ENCODE measurements around the gene METTL1. TPM values are rescaled to one million over a fixed set of nuclear protein-coding genes. Genes with fewer than 3 reads are reported as not detected.

Gene METTL1
- total RNA-seq, 1 donor from 2014 or later = 14.4 TPM

- ATAC-seq = no peak
- intact Hi-C loops (cut with DNase I) = no loop called here
- no peak for DNase-seq
- no peak overlapping the region for H3K4me3 ChIP-seq
- no peaks in the 10 kb centered on the region for H3K9me3 ChIP-seq
- peaks cover 28% of the 10 kb centered on the region for H3K27me3 ChIP-seq (ENCODE audit: low read depth)
- peaks cover 9% of the 10 kb centered on the region for H3K4me1 ChIP-seq
- TF ChIP-seq, protein P1, sequence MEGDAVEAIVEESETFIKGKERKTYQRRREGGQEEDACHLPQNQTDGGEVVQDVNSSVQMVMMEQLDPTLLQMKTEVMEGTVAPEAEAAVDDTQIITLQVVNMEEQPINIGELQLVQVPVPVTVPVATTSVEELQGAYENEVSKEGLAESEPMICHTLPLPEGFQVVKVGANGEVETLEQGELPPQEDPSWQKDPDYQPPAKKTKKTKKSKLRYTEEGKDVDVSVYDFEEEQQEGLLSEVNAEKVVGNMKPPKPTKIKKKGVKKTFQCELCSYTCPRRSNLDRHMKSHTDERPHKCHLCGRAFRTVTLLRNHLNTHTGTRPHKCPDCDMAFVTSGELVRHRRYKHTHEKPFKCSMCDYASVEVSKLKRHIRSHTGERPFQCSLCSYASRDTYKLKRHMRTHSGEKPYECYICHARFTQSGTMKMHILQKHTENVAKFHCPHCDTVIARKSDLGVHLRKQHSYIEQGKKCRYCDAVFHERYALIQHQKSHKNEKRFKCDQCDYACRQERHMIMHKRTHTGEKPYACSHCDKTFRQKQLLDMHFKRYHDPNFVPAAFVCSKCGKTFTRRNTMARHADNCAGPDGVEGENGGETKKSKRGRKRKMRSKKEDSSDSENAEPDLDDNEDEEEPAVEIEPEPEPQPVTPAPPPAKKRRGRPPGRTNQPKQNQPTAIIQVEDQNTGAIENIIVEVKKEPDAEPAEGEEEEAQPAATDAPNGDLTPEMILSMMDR (IDR thresholded peaks at IDR 0.05) = no peak
- H3K36me3 ChIP-seq = peaks cover 9% of the 10 kb centered on the region
- H3K27ac ChIP-seq = no peak overlapping the region
Measured at GRCh38 chr12:57730336-57731067, 41.4 kb downstream of the METTL1 start.

DNA sequence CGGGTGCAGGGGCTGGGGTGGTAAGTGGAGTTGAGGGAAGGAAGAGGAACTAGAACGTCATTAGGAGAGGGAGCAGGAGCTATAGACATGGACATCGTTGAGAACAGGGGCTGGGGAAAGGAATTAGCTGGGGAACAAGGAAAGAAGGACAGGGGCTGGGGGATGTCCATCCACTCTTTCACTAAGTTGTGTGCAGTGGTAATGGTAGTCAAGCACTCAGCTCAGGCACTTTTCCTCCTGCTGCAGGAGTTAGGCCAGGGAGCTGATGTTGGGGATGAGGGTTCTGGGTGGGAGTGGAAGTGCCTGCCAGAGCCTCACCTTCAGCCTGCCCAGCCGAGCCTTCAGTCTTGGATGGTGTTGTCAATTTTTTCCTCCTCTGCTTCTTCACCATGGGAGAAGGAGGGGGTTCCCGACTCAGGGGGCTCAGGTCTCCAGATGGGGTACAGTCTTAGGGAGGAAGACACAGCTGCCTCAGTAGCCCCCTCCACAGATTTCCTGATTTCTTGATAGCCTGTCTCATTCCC, 42.5 kb downstream of the METTL1 start:
- ATAC-seq = no peak
- H3K27ac ChIP-seq = no peak overlapping the region
- TF ChIP-seq, protein P1 (IDR thresholded peaks at IDR 0.05) = no peak
- no peaks in the 10 kb centered on the region for H3K9me3 ChIP-seq
- H3K4me1 ChIP-seq = peaks cover 8% of the 10 kb centered on the region
- intact Hi-C loops (cut with DNase I) = no loop called here
- peaks cover 9% of the 10 kb centered on the region for H3K36me3 ChIP-seq
- H3K4me3 ChIP-seq = no peak overlapping the region
- peaks cover 20% of the 10 kb centered on the region for H3K27me3 ChIP-seq (ENCODE audit: low read depth)
- DNase-seq = no peak

DNA sequence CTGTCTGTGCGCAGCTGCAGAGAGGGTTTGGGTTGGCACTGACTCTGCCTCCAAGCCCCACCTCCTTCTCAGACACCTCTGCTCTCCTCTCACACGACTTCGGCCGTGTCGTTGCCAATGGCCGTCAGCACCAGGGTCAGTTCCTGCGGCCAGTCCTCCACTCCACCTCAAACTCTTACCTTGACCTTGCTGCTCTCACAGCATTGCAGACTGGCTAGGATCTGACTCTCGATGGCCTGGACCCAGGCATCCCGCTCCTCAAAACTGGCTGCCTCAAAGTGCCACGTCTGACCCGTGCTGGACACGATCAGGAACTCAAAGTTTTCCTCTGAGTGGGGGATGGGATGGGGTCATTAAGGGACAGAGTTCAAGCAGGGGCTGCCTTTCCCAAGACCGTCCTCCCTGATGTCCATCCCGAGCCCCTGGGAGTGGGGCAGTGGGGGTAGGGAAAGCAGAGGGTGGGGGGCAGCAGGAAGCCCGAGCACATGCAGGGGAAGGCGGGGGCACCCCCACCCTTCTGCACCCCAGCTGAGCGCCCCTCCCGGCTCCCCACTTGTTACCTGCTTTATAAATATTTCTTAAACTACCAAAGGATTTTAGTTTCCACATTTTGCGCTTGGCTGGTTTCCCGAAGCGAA, 44.0 kb downstream of the METTL1 start:
- ATAC-seq = peak; percentile 1 to 28
- Histone ChIP-seq H3K27ac (no peak overlapping the region), H3K4me3 (no peak overlapping the region), H3K27me3 (ENCODE audit: low read depth) (peaks cover 7% of the 10 kb centered on the region), H3K9me3 (no peaks in the 10 kb centered on the region), H3K4me1 (peaks cover 8% of the 10 kb centered on the region), H3K36me3 (peaks cover 8% of the 10 kb centered on the region)
- intact Hi-C loops (cut with DNase I) = no loop called here
- TF ChIP-seq, protein P1 (IDR thresholded peaks at IDR 0.05) = no peak
- no peak for DNase-seq

- peak overlapping the region; percentile 60 for H3K27ac ChIP-seq
- TF ChIP-seq, protein P1 (IDR thresholded peaks at IDR 0.05) = peak; percentile 41
- H3K9me3 ChIP-seq = no peaks in the 10 kb centered on the region
- H3K4me3 ChIP-seq = peak overlapping the region; percentile 75
- H3K27me3 ChIP-seq (ENCODE audit: low read depth) = peaks cover 4% of the 10 kb centered on the region
- peak; percentile 29 to 54 for ATAC-seq
- intact Hi-C loops (cut with DNase I) = no loop called here
- H3K4me1 ChIP-seq = peaks cover 8% of the 10 kb centered on the region
- DNase-seq = peak; percentile 66
- peaks cover 6% of the 10 kb centered on the region for H3K36me3 ChIP-seq
Measured at GRCh38 chr12:57726884-57727757, 44.8 kb downstream of the METTL1 start.

Measured in lower lobe of right lung (tissue), 2 donors.